NCI-H2171 (cell line): Measurements from ENCODE around the gene CHCHD6.

Experiments
- DNase-seq: peaks from one replicate; lab custom pipeline; 2025; lab: John Stamatoyannopoulos, UW

CHCHD6 gene

GRCh38 chr3:126977821-126978220, 273.8 kb downstream of the CHCHD6 start:
- DNase-seq: no peak

DNA sequence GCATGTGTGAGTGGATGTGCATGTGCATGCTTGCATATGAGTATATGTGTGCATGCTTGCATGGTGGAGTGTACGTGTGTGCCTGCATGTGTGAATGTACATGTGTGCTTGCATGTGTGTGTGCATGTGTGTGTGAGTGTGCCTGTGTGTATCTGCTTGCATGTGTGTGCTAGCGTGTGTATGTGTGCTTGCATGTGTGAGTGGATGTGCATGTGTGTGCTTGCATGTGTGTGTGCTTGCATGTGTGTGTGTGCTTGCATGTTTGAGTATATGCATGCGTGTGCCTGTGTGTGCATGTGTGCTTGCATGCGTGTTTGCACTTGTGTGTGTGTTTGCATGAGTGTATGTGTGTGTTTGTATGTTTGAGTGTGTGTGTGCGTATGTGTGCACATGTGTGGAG, 274.3 kb downstream of the CHCHD6 start:
- DNase-seq: no peak

- DNase-seq: no peak
These were observed 275.1 kb downstream of the CHCHD6 start for GRCh38 chr3:126979046-126979628.

DNA sequence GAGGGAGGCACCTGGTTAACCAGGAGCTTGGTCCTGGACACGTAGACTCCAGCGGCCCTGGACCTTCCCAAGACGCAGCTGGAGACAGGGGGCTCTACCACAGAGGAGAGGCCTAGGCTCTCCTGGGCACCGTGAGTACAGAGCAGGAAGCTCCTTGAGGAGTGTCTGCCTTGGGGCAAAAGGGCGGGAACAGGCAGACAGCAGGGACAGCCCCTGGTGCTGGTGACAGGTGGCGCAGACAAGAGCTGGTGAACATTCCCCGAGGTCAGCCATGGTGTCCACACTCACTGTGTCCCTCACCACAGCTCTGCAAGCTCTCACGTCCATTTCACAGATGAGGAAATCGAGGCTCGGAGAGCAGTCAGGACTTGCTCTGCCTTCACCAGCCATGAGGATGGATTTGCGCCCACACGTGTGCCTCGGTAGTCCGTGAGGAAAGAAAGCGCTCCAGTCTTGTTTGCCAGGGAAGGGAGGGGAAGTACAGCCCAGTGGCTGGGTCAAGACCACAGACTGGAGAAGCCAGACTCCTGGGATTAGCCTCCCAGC, 276.3 kb downstream of the CHCHD6 start:
- no peak for DNase-seq

DNA sequence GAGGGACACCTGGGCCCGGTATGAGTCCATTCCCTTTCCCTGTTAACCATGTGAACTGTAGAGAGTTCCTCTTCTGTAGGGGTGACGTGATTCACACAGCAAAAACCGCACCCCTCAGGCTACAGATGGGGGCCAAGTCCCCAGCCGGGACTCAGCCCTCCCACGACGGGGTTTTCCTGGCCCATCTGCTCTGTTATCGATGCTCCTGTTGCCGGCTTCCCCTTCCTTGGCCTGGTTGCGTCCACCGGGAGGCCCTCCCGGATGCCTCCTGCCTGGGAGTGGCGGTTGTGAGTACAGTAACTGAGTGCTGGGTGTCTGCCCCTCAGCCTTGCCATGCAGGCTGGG, 278.1 kb downstream of the CHCHD6 start:
- DNase-seq: no peak

- DNase-seq: peak; percentile 78
These were observed 278.6 kb downstream of the CHCHD6 start, which contains the start of gene PLXNA1 for GRCh38 chr3:126982471-126983175. TSS of gene PLXNA1 (plus strand) at chr3:126983115. CDS start at chr3:126988594, 5,479 bp downstream.

GRCh38 chr3:126983276-126983652, 279.2 kb downstream of the CHCHD6 start:
- DNase-seq: no peak

- DNase-seq: peak; percentile 19
These were observed 279.8 kb downstream of the CHCHD6 start for GRCh38 chr3:126983653-126984390.

DNA sequence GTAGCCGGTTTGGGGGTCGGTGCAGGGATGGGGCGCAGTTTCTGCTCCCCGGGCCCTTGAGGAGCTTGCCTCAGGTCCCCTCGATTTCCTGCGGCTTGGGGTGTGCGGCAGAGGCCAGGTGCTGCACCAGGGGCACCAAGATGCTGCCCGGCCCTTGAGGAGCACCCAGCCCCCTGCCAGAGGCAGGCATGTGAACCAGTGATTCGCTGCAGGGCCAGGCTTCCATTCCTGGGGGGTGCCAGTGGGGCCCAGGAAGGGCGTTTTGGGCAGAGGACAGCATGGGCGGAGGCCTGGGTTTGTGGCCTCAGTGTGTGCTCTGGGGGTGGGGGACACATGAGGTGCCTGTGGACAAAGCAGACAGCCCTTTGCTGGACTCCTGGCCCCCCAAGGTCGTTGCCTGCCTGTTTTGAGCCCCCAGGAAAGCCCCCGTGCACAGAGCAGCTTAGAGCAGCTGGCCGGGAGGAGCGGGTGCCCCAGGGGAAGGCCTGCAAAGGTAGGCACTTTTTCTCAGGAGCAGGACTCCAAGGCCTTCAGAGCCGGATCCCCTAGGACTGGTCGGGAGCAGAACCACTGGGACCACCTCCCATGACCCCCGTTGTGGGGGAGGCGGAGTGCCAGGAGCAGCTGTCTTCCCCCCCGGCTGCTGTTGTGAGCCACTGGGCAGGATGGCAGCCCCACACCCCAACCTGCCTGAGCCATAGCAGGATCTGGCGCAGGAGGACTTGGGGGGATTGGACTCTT, 280.5 kb downstream of the CHCHD6 start:
- no peak for DNase-seq

GRCh38 chr3:126985132-126985985, 281.3 kb downstream of the CHCHD6 start:
- DNase-seq: no peak

GRCh38 chr3:126986001-126986400, 282.0 kb downstream of the CHCHD6 start:
- DNase-seq: no peak

GRCh38 chr3:126987129-126987528, 283.1 kb downstream of the CHCHD6 start:
- DNase-seq: no peak

DNA sequence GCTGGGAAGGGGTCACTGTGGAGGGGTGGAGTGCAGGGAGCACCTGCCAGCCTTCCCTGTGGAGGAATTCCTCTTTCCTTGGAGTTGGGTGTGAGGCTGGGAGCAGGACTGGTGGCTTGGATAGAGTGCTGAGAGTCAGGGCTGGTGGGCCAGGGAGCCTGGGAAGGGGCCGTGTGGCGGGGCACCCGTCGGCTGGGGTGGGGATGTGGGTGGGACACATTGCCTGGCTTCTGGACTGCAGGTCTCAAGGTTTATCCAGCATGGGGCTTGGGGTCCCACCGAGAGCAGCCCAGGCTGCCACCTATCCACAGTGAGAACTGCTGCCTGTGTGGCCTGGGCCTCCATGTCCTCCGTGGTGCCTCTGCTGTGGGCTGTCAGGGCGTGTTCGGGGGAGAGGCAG, 283.6 kb downstream of the CHCHD6 start:
- no peak for DNase-seq

GRCh38 chr3:126988451-126989021, 284.5 kb downstream of the CHCHD6 start:
- DNase-seq: no peak

DNA sequence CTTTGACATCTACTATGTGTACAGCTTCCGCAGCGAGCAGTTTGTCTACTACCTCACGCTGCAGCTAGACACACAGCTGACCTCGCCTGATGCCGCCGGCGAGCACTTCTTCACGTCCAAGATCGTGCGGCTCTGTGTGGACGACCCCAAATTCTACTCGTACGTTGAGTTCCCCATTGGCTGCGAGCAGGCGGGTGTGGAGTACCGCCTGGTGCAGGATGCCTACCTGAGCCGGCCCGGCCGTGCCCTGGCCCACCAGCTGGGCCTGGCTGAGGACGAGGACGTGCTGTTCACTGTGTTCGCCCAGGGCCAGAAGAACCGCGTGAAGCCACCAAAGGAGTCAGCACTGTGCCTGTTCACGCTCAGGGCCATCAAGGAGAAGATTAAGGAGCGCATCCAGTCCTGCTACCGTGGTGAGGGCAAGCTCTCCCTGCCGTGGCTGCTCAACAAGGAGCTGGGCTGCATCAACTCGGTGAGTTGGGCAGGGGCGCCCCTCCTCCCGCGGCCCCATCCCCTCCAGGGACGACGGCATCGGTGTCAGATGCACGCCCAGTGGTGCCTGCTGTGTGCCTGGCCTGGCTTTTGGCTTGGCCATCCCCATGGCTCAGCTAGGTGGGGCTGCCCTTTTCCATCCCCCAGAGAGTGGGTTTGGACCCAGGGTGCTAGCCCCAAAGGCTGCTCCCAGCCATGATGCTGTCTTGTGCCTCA, 285.4 kb downstream of the CHCHD6 start:
- no peak for DNase-seq

DNA sequence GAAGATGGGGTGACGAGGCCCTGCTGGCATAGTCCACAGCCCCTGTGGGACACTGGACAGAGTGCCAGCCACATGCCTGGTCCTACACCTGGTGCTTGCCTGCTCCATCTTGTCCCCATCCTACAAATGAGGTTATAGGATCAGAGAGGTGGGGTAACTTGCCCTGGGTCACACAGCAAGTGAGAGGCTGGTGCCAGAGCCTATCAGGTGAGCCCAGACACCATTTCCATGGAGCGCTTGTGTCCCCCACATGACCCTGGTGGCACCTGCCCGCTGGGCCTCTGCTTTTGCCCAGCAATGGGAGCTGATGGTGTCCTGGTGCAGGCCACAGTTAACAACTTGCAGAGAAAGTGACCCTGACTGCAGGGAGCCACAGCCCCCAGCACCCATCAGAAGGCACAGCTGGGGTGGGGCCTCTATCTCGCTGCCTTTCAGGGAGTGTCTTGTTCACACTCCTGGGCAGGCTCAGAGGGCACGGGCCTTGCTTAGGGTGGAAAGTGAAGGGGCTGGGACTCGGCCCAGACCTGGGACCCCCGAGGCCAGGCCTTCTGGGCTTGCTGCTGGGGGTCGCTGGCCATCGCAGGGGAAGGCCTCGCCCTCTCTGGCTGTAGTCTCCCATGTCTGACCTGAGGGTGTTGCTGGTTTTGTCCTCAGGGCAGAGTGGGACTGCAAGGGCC, 286.1 kb downstream of the CHCHD6 start:
- DNase-seq: no peak

DNA sequence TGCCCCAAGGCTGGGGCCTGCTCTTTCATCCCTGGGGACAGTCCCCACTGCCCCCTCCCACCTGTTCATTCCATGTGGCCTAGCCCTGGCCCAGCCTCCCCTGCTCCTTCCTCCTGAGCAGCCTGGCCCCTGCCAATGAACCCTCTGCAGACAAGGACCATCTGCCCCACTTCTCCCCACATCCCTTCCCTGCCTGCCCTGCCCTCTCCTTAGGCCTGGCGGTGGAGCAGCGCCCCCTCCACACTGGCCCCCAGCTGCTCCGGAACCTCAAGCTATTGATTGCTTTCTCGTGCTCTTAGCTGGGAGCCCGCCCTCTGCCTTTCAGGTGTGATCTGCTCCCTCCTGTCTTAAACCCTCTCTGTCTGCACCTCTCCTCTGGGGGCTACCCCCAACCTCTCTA, 286.9 kb downstream of the CHCHD6 start:
- DNase-seq: peak; percentile 84

- DNase-seq: no peak
These were observed 287.5 kb downstream of the CHCHD6 start for GRCh38 chr3:126991366-126992200.

DNA sequence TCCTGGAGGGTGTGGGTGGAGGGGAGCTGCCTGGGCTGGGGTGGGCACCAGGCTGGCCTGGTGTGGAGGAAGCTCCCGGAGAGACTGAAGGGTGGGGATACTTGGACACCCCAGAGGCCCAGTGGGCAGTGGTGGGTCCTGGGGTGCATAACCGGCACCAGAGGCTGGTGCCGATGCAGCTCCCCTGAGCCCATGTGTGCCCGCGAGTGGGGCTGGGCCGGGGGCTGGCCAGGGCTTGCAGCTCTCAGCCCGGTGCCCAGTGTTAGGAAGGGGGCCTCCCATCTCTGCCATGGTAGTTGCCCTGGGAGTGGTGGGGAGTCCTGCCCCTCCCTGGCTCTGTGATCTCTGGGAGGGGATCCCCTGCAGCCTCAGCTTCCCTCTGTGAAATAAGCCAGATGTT, 288.2 kb downstream of the CHCHD6 start:
- DNase-seq: no peak
